ENCODE results near the gene P2RX5.

P2RX5 gene

DNA sequence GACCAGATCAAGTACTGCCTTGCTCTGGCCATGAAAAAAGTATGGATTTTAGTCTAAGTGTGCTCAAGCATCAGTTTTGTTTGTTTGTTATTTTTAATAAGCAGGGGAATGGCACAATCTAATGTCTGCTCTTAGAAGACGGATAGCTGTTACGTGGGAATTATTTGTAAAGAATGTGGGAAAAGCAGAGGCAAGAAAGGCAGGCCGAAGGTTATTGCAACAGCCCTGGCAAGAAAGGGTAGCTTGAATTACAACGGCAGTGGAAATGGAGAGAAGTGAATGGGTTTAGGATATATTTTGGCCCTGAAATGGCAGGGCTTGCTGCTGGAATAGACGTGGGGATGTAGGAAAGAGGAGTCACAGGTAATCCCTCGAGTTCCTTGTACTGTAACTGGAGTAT is 26.8 kb upstream of the P2RX5 start:
- Histone ChIP-seq H3K4me2 (ENCODE audit: low read depth, low read length, poor library complexity, severe bottlenecking) (peak overlapping the region; percentile 88), H3K4me3 (ENCODE audit: low read length, poor library complexity, severe bottlenecking) (peak overlapping the region; percentile 95), H3K4me1 (ENCODE audit: insufficient read depth, low read length, poor library complexity, severe bottlenecking) (peaks cover 68% of the 10 kb centered on the region), H3K36me3 (ENCODE audit: insufficient read depth, low read length) (peaks cover under 1% of the 10 kb centered on the region; the same call in 1 of the 2 replicates), H3K79me2 (ENCODE audit: insufficient read depth, low read length) (peaks cover 78% of the 10 kb centered on the region), H4K20me1 (ENCODE audit: insufficient read depth, low read length, poor library complexity, severe bottlenecking) (peaks cover 19% of the 10 kb centered on the region), H3K9me2 (replicated peaks; ENCODE audit: low read depth, low read length) (no peaks in the 10 kb centered on the region), H3F3A (ENCODE audit: low read depth) (no peaks in the 10 kb centered on the region), H3K27me3 (ENCODE audit: insufficient read depth, low read length, poor library complexity, severe bottlenecking) (no peaks in the 10 kb centered on the region), H2AFZ (ENCODE audit: low read length) (no peak overlapping the region), H3K9me3 (ENCODE audit: insufficient read depth, low read depth, low read length) (no peaks in the 10 kb centered on the region), H3K9ac (ENCODE audit: low read depth, low read length, poor library complexity, severe bottlenecking) (peak overlapping the region; percentile 95)
- TF ChIP-seq EZH2phosphoT487 (IDR thresholded peaks at IDR 0.05; ENCODE audit: borderline replicate concordance): no peak
- TF ChIP-seq, protein P1, sequence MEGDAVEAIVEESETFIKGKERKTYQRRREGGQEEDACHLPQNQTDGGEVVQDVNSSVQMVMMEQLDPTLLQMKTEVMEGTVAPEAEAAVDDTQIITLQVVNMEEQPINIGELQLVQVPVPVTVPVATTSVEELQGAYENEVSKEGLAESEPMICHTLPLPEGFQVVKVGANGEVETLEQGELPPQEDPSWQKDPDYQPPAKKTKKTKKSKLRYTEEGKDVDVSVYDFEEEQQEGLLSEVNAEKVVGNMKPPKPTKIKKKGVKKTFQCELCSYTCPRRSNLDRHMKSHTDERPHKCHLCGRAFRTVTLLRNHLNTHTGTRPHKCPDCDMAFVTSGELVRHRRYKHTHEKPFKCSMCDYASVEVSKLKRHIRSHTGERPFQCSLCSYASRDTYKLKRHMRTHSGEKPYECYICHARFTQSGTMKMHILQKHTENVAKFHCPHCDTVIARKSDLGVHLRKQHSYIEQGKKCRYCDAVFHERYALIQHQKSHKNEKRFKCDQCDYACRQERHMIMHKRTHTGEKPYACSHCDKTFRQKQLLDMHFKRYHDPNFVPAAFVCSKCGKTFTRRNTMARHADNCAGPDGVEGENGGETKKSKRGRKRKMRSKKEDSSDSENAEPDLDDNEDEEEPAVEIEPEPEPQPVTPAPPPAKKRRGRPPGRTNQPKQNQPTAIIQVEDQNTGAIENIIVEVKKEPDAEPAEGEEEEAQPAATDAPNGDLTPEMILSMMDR (conservative IDR thresholded peaks at IDR 0.05; ENCODE audit: low read length): no peak

DNA sequence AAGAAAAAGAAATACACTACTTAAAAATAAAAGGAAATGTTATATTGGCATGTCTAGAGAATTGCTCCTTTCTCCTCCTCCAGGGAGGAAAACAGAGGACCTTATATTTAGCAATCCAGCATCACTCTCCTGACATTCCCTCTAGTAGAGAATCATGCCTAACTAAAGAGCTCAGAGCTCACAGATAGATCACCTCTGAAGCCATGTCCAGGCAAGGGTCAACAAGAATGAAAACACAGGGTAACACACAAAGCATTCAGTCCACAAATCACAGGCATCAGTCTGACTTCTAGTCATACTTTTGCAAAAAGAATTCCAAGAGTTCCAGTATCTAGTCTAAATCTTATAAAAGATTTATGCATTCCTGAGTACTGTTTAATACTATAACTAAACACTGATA is 23.3 kb upstream of the P2RX5 start:
- peak overlapping the region; percentile 79 for H3K4me2 ChIP-seq (ENCODE audit: low read depth, low read length, poor library complexity, severe bottlenecking)
- no peaks in the 10 kb centered on the region for H3K27me3 ChIP-seq (ENCODE audit: insufficient read depth, low read length, poor library complexity, severe bottlenecking)
- no peak for TF ChIP-seq EZH2phosphoT487 (IDR thresholded peaks at IDR 0.05; ENCODE audit: borderline replicate concordance)
- TF ChIP-seq, protein P1 (conservative IDR thresholded peaks at IDR 0.05; ENCODE audit: low read length): no peak
- H4K20me1 ChIP-seq (ENCODE audit: insufficient read depth, low read length, poor library complexity, severe bottlenecking): peaks cover 3% of the 10 kb centered on the region
- peaks cover 21% of the 10 kb centered on the region; the same call in 1 of the 2 replicates for H3K36me3 ChIP-seq (ENCODE audit: insufficient read depth, low read length)
- H3K4me1 ChIP-seq (ENCODE audit: insufficient read depth, low read length, poor library complexity, severe bottlenecking): peaks cover 57% of the 10 kb centered on the region
- H3K9ac ChIP-seq (ENCODE audit: low read depth, low read length, poor library complexity, severe bottlenecking): peak overlapping the region; percentile 49
- no peaks in the 10 kb centered on the region for H3K9me3 ChIP-seq (ENCODE audit: insufficient read depth, low read depth, low read length)
- no peak overlapping the region for H2AFZ ChIP-seq (ENCODE audit: low read length)
- H3K9me2 ChIP-seq (replicated peaks; ENCODE audit: low read depth, low read length): no peaks in the 10 kb centered on the region
- peaks cover 44% of the 10 kb centered on the region for H3K79me2 ChIP-seq (ENCODE audit: insufficient read depth, low read length)
- H3F3A ChIP-seq (ENCODE audit: low read depth): no peaks in the 10 kb centered on the region
- no peak overlapping the region for H3K4me3 ChIP-seq (ENCODE audit: low read length, poor library complexity, severe bottlenecking)

DNA sequence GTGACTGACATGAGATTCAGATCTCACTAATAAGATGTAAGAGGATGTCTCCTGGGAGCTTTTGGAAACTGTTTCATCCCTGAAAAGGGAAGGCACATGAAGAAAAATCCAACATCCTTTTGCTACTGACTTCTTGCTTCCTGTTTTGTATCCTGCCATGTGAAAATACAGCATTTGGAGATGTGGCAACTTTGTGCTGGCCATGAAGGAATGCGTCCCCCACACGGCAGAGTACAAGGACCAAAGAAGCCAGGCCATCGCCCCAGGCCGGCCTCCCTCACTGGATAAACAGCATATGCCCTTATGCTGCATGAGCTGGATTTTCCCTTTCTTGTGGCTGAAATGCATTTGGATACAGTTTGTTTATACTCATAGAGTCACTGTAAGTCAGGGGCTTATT is 22.2 kb upstream of the P2RX5 start:
- Histone ChIP-seq H4K20me1 (ENCODE audit: insufficient read depth, low read length, poor library complexity, severe bottlenecking) (no peaks in the 10 kb centered on the region), H3K36me3 (ENCODE audit: insufficient read depth, low read length) (peaks cover 21% of the 10 kb centered on the region; the same call in 1 of the 2 replicates), H3F3A (ENCODE audit: low read depth) (no peaks in the 10 kb centered on the region), H3K9me3 (ENCODE audit: insufficient read depth, low read depth, low read length) (no peaks in the 10 kb centered on the region), H3K4me3 (ENCODE audit: low read length, poor library complexity, severe bottlenecking) (no peak overlapping the region), H3K27me3 (ENCODE audit: insufficient read depth, low read length, poor library complexity, severe bottlenecking) (no peaks in the 10 kb centered on the region), H2AFZ (ENCODE audit: low read length) (no peak overlapping the region), H3K9me2 (replicated peaks; ENCODE audit: low read depth, low read length) (no peaks in the 10 kb centered on the region), H3K79me2 (ENCODE audit: insufficient read depth, low read length) (peaks cover 34% of the 10 kb centered on the region), H3K4me2 (ENCODE audit: low read depth, low read length, poor library complexity, severe bottlenecking) (peak overlapping the region; percentile 34), H3K9ac (ENCODE audit: low read depth, low read length, poor library complexity, severe bottlenecking) (no peak overlapping the region), H3K4me1 (ENCODE audit: insufficient read depth, low read length, poor library complexity, severe bottlenecking) (peaks cover 60% of the 10 kb centered on the region)
- TF ChIP-seq, protein P1 (conservative IDR thresholded peaks at IDR 0.05; ENCODE audit: low read length): no peak

All from Loucy (cell line).